Ureter (tissue), 1 donor: ENCODE measurements around the gene LEFTY1. TPM values are rescaled to one million over a fixed set of nuclear protein-coding genes. Genes with fewer than 3 reads are reported as not detected.

ENCODE experiments used
- DNase-seq: peaks from one replicate; pipeline ENCODE4 v3.0.0-alpha.2; 2020; ENCODE audit warnings: low spot score
- total RNA-seq: library from RNA; stranded (reverse); gene quantifications from one replicate; pipeline ENCODE4 v1.2.4, GENCODE V29; 2023
- donor health status: DM: yes; HTN: yes; CAD: no.

The LEFTY1 gene
- total RNA-seq, 1 donor from 2014 or later = 0.60 TPM

GRCh38 chr1:225915538-225915991 is 26.6 kb upstream of the LEFTY1 start:
- DNase-seq = no peak

DNA sequence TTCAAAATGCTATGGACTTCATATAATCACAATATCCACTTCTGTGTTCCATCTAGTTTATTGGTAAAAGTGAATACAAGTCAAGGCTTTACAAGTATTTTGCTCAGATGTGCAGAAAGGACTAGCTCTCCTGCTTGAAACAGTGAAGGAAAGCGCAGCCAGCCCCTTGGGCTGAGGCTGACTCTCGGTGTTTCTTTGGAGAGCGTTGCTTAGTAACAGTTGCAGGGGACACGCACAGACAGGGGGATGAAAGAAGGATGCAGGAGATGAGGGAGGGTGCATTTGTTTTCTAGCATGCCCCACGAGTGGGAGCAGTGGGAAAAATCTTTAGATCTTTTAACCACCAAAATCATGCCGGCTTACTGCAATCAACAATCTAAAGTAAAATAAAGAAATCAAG is 26.0 kb upstream of the LEFTY1 start:
- DNase-seq = no peak

DNA sequence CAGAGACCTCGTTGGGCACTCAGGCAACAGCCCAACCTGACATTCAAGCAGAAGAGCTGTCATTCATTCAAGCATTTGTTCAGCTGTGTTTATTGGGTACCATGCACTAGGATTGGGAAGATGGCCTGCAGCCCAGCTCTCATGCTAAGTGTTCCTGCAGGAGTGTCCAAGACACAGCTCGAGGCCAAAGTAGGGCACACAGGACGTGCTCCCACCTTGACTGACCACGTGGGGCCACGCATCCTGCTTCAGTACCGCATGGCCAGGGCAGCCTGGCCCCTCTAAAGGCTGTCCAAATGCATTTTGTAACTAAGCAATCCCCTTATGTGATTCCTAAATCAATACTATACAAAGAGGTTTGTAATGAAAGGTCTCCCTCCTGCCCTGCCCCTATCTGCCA is 25.4 kb upstream of the LEFTY1 start:
- no peak for DNase-seq

DNA sequence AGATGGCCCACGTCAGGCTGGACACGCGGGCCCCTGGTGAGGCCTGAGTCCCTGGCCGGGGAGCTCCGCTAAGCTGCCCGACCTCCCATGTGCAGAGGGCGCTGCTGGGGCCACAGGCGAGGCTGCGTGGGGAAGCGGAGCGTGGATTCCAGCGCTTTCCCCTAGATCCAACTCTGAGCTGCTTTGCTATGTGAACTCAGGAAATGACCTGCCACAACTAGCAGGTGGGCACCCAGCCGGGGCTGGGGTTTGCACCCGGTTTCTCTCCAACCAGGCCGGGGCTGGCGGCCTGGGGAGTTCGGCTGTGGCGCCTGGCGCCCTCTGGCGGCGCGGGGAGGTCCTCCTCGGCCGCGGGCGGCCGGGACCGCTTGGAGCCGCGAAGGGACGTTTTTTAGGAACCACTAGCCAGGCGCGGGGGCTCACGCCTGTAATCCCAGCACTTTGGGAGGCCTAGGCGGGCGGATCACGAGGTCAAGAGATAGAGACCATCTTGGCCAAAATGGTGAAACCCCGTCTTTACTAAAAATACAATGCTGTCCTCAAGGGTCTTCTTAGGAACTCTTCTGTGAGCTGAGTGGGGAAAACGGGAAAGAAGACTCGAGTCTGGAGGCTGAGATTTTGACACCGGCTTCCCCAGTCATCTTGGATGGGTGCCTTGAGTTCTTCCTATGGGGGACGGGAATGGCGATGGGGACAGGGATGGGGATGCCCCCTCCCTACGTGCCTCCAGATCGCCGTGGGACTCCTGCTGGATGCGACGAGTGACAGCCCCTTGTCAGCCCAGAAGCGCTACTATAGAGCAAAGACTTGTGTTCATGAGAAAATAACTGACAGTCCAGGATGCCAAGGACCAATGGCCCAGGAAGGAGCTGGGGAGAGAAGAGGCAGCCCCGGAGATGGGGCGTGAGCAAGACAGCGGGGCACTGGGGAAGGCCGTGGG is 22.5 kb upstream of the LEFTY1 start:
- DNase-seq = peak; percentile 73

- DNase-seq = no peak
These were observed 20.5 kb upstream of the LEFTY1 start for GRCh38 chr1:225909477-225909876.

- no peak for DNase-seq
These were observed 19.8 kb upstream of the LEFTY1 start for GRCh38 chr1:225908773-225909172.

- no peak for DNase-seq
These were observed 19.2 kb upstream of the LEFTY1 start for GRCh38 chr1:225908013-225908640.

GRCh38 chr1:225907341-225907740 is 18.4 kb upstream of the LEFTY1 start:
- DNase-seq = no peak

DNA sequence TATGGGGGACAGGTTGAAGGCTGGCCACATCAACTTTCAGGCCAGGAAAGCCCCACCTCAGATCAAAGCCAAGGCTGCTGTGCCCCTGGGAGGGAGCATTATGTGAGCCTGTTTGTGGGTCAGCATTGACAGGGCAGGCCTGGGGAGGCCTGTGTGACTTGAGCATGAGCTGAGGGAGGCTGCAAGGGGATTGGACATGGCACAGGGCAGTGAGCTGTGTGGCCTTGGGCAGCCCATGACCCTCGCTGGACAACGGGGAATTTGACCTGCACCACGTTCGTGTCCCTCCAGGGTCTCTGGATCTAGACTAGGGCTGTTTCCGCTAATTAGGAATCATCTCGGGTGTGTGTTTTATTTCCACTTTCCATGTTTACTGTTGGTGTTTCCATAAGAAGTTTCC is 17.5 kb upstream of the LEFTY1 start:
- DNase-seq = no peak

DNA sequence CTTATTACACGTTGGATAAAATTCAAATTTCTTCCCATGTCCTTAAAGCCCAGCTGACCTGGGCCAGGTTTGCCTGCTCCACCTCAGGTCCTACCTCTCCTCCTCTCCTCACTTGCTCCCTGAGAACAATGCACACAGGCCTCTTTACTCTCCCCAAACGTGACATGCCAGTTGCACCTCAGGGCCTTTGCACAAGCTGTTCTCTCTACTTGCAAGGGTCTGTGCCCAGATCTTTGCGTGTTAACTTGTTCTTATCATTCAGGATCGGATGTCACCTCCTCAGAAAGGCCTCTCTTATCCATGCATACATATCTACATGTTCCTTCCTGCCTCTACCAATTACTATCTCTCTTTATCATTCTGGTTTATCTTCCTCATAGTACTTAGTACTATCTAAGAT is 14.7 kb upstream of the LEFTY1 start:
- DNase-seq = no peak

DNA sequence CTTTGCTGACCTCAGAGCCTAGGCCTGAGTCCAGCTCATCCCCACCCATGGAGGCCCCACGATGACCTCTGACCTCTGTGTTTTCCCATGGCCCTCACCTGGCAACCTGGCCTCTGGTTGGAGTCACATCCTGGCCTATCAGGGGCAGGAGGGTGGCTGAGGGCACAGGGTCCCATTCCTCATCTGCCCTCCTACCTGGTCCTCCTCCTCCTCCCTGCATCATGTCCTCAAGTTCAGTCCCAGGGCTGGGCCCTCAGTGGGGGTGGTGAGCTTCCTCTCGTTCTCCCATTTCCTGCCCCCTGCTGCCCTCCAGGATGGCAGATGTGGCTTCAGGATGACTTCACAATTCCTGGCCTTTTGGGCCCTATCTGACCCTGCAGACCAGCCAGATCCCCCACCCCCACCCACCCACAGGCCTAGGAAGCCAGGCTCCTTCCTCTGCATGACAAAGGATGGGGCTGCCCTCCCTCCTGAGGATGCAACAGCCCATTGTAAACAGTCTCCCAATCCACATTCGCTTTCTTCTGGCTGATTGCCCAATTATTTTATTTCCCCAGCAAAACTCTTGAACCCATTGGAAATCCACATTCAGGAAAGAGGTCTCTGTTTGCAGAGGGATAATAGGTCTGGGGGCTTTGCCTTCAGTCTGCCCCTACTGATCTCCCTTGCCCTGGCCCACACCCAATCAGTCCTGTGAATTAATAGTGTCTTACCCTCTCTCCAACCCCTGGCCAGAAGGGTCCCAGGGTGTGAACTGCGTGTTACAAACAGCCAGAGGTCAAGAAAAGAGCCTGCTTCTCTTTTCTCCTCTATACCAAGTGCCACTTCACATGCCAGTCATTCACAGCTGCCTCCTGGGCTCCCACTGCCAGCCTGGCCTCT is 10.3 kb upstream of the LEFTY1 start:
- no peak for DNase-seq

DNA sequence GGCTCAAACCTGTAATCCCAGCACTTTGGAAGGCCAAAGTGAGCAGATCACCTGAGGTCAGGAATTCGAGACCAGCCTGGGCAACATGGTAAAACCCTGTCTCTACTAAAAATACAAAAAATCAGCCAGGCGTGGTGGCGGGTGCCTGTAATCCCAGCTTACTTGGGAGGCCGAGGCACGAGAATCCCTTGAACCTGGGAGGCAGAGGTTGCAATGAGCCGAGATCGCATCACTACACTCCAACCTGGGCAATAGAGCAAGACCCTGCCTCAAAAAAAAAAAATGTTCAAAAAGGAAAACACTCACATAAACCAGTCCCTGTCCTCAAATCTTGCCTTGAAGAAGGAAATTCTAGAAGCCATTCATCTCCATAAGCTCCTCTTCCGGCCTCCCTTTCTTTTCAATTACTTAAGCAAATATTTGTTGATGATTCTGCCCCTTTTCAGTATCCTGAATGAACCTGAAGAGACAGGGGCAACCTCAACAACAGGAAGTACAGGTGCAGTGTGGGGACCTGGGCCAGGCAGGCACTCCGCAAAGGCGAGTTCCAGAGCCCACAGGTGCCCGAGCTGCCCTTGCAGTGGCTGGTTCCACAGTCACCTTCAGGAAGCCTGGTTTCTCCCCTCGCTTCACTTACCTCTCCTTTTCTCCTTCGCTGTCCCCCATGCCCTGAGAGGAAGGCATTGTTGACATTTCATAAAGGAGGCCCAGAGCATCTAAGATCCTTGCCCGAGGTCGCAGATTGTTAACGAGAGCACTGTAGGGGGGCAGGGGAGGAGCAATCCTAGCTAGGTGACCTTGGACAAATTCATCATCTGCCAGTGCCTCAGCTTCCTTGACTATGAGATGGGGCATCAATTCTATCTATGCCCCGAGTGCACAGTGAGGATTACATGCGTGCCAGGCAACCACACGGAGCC is 8.9 kb upstream of the LEFTY1 start:
- DNase-seq = no peak

- DNase-seq = no peak
These were observed 8.1 kb upstream of the LEFTY1 start for GRCh38 chr1:225896937-225897549.

DNA sequence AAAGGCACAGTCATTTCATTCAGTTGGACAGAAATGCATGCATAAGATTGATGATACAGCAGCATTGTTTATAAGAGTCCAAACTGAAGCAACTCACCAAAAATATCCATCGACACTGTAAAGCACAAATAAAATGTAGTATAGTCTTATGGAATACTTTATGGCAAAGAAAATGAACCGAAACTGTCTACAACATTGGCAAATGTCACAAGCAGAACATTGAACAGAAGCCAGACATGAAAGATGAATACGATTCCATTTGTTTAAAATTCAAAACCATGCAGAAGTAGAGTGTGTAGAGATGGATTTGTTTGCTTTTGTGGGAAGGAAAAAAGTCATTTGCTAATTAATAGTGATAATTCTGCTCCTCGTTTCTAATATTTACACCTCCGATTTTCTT is 7.5 kb upstream of the LEFTY1 start:
- no peak for DNase-seq

- DNase-seq = no peak
These were observed 3.4 kb upstream of the LEFTY1 start for GRCh38 chr1:225892307-225892706.

GRCh38 chr1:225891229-225891972 is 2.5 kb upstream of the LEFTY1 start:
- no peak for DNase-seq

DNA sequence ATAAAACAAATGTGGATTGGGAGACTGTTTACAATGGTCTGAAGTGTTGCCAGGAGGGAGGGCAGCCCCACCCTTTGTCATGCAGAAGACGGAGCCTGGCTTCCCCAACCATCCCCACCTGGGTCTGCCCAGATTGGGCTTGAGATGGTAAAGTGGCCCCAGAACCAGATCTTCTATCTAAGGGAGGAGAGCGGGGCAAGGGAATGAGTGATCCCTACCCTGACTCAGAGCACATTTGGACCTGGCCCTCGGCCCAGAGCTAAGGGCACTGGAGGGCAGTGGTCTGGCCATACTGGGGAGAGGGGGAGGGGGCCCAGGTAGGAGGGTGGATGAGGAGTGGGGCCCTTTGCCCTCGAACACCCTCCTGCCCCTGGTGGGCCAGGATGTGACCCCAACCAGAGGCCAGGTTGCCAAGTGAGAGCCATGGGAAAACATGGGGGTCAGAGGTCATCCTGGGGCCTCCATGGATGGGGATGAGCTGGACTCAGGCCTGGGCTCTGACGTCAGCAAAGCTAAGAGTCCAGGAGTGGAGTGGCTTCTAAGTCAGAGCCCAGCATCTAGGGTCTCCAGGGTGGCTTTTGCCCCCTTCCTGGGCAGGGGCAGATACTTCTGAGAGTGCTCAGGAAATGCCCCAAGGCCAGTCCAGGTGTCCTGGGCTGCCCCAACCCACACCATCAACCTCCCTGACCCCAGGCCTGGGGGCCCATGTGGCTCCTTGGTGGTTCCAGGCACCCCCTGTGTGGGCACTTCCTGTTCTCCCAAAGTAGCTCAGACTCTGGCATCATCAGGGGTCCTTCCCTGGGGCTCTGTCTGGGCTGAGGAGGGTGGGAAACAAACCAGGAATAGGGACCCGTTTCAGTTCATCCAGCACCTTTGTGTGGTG is 1.6 kb upstream of the LEFTY1 start:
- DNase-seq = no peak

DNA sequence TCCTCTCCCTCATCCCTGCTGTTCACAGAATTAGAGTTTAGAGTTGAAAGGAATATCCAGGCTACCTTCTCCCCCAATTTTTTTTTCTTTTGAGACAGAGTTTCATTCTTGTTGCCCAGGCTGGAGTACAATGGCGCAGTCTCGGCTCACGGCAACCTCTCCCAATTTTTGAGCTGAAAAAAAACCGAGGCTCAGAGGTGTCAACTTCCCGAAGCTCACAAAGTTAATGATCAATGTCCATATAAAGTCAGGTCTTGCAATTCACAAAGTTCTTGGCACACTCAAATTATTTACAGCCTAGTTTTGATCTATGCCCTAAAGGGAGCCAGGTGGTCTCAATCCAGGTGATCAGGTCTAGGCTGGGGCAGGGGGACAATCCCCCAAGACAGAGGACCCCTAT is 797 bp upstream of the LEFTY1 start:
- DNase-seq = no peak
